Esophagus muscularis mucosa (tissue), 3 donors: Measurements from ENCODE around the gene AZU1.

ENCODE experiments used
- CTCF ChIP-seq, 3 experiments: fragments of 200-600 bp in 2 of 3; fragments of 450-650 bp in 1 of 3; sonication (generic) in 2 of 3; IDR thresholded peaks; one replicate each; pipeline ENCODE4 v1.5.1; 2017 to 2019; ENCODE audit warnings: antibody characterized with exemption in 3 of 3, mild to moderate bottlenecking in 2 of 3, moderate library complexity in 1 of 3
- POLR2A ChIP-seq: fragments of 450-650 bp; IDR thresholded peaks from one replicate; pipeline ENCODE4 v1.6.1; 2017; ENCODE audit warnings: antibody characterized with exemption, moderate library complexity, mild to moderate bottlenecking, low read depth

- TF ChIP-seq CTCF (IDR thresholded peaks at IDR 0.05) (no peak), POLR2A (no peak)
Observed at GRCh38 chr19:805166-805551, 22.5 kb upstream of the AZU1 start.
